ENCODE measurements around the gene DGKA. TPM values are rescaled to one million over a fixed set of nuclear protein-coding genes. Genes with fewer than 3 reads are reported as not detected.

The DGKA gene
- total and polyA plus RNA-seq, 2 of the 13 experiments (the other 11 are each of a cell fraction or from before 2014, with no cell fraction given), result 2.4 to 5.4 TPM

GRCh38 chr12:55908726-55909512, 22.0 kb upstream of the DGKA start (continued):
- TF ChIP-seq ZNF879 (CRISPR knock-in tag; IDR thresholded peaks at IDR 0.05) (no peak), ZBTB7B (CRISPR knock-in tag; IDR thresholded peaks at IDR 0.05) (no peak), RAD21 (CRISPR knock-in tag; IDR thresholded peaks at IDR 0.05) (no peak), ZNF264 (CRISPR knock-in tag; IDR thresholded peaks at IDR 0.05) (0 out of 2 replicates have a peak, but pooled peaks have one; percentile 36), ASH2L (IDR thresholded peaks at IDR 0.05; ENCODE audit: insufficient read length, low read depth, low read length) (peak; percentile 43), HOXA3 (CRISPR knock-in tag; IDR thresholded peaks at IDR 0.05) (no peak), NFRKB (IDR thresholded peaks at IDR 0.05) (no peak), HNF4G (IDR thresholded peaks at IDR 0.05; ENCODE audit: borderline replicate concordance, low read depth, low read length) (peak; percentile 51; the same call in 1 of the 2 replicates), HNF4G (CRISPR knock-in tag; IDR thresholded peaks at IDR 0.05; ENCODE audit: borderline replicate concordance, low read depth) (no peak), ZNF7 (CRISPR knock-in tag; IDR thresholded peaks at IDR 0.05) (peak; percentile 45; the same call in 1 of the 2 replicates), THRA (CRISPR knock-in tag; IDR thresholded peaks at IDR 0.05; ENCODE audit: borderline replicate concordance) (no peak), SRY (CRISPR knock-in tag; IDR thresholded peaks at IDR 0.05) (no peak), IRF9 (CRISPR knock-in tag; IDR thresholded peaks at IDR 0.05; ENCODE audit: borderline replicate concordance) (no peak), RERE (CRISPR knock-in tag; IDR thresholded peaks at IDR 0.05; ENCODE audit: low read depth) (no peak)
